ENCODE measurements around the gene TBCK.

TBCK gene

GRCh38 chr4:106316773-106317409 is 882 bp upstream of the TBCK start:
- H3K79me2 ChIP-seq (ENCODE audit: insufficient read depth, low read length): peaks cover 49% of the 10 kb centered on the region
- no peaks in the 10 kb centered on the region for H3K9me3 ChIP-seq (ENCODE audit: low read length)
- peak overlapping the region; percentile 8; the same call in 1 of the 2 replicates for H2AFZ ChIP-seq (ENCODE audit: low read length)
- no peaks in the 10 kb centered on the region; the same call in 1 of the 2 replicates for H3F3A ChIP-seq (ENCODE audit: insufficient read depth, low read length)
- H3K36me3 ChIP-seq (ENCODE audit: insufficient read depth, low read length): peaks cover 15% of the 10 kb centered on the region
- peak overlapping the region; percentile 71 for H3K27ac ChIP-seq (ENCODE audit: low read depth, low read length, poor library complexity, severe bottlenecking)
- H3K27me3 ChIP-seq (ENCODE audit: insufficient read depth, low read length): no peaks in the 10 kb centered on the region
- no peaks in the 10 kb centered on the region for H3K9me2 ChIP-seq (ENCODE audit: low read depth, low read length)
- H4K20me1 ChIP-seq (ENCODE audit: insufficient read depth, low read length): no peaks in the 10 kb centered on the region
- H3K4me2 ChIP-seq (ENCODE audit: low read length): peak overlapping the region; percentile 86
- no peak for TF ChIP-seq EZH2 (IDR thresholded peaks at IDR 0.05; ENCODE audit: borderline replicate concordance, low read length)
- TF ChIP-seq, protein P1, sequence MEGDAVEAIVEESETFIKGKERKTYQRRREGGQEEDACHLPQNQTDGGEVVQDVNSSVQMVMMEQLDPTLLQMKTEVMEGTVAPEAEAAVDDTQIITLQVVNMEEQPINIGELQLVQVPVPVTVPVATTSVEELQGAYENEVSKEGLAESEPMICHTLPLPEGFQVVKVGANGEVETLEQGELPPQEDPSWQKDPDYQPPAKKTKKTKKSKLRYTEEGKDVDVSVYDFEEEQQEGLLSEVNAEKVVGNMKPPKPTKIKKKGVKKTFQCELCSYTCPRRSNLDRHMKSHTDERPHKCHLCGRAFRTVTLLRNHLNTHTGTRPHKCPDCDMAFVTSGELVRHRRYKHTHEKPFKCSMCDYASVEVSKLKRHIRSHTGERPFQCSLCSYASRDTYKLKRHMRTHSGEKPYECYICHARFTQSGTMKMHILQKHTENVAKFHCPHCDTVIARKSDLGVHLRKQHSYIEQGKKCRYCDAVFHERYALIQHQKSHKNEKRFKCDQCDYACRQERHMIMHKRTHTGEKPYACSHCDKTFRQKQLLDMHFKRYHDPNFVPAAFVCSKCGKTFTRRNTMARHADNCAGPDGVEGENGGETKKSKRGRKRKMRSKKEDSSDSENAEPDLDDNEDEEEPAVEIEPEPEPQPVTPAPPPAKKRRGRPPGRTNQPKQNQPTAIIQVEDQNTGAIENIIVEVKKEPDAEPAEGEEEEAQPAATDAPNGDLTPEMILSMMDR (IDR thresholded peaks at IDR 0.05; ENCODE audit: low read length): no peak
- peak overlapping the region; percentile 91 for H3K9ac ChIP-seq (ENCODE audit: low read length)
- H3K4me3 ChIP-seq (ENCODE audit: low read depth, low read length, poor library complexity, severe bottlenecking): peak overlapping the region; percentile 88
- peaks cover 30% of the 10 kb centered on the region for H3K4me1 ChIP-seq (ENCODE audit: insufficient read depth, low read length, severe bottlenecking)

- no peak for TF ChIP-seq EZH2 (IDR thresholded peaks at IDR 0.05; ENCODE audit: borderline replicate concordance, low read length)
- TF ChIP-seq, protein P1 (IDR thresholded peaks at IDR 0.05; ENCODE audit: low read length): no peak
- Histone ChIP-seq H3K27me3 (ENCODE audit: insufficient read depth, low read length) (no peaks in the 10 kb centered on the region), H3K27ac (ENCODE audit: low read depth, low read length, poor library complexity, severe bottlenecking) (peak overlapping the region; percentile 71)
These were observed 487 bp downstream of the TBCK start for GRCh38 chr4:106315476-106315967.

DNA sequence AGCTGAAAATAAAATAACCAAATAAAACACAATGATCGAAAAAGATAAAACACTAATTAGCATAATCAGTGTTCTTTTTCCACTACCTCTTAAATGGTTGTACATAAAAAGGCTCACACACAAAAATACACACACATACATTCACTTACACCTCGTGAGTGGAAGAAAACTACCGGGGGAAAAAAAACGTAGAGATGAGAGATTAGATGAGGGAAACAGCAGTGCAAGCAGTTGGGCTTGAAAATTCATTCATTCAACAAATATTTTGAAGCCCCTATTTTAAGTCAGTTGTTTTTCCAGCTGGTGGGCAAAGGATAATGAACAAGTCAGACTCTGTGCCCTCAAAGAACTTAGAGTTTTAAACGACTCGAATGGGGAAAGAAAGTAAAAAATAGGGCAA is 1.0 kb downstream of the TBCK start:
- no peaks in the 10 kb centered on the region; the same call in 1 of the 2 replicates for H3F3A ChIP-seq (ENCODE audit: insufficient read depth, low read length)
- no peaks in the 10 kb centered on the region for H3K9me2 ChIP-seq (ENCODE audit: low read depth, low read length)
- peaks cover 43% of the 10 kb centered on the region for H3K79me2 ChIP-seq (ENCODE audit: insufficient read depth, low read length)
- peak overlapping the region; percentile 88 for H3K4me3 ChIP-seq (ENCODE audit: low read depth, low read length, poor library complexity, severe bottlenecking)
- H3K4me2 ChIP-seq (ENCODE audit: low read length): peak overlapping the region; percentile 86
- H3K36me3 ChIP-seq (ENCODE audit: insufficient read depth, low read length): peaks cover 8% of the 10 kb centered on the region; the same call in 1 of the 2 replicates
- H3K27me3 ChIP-seq (ENCODE audit: insufficient read depth, low read length): no peaks in the 10 kb centered on the region
- H3K9me3 ChIP-seq (ENCODE audit: low read length): no peaks in the 10 kb centered on the region
- peaks cover 30% of the 10 kb centered on the region for H3K4me1 ChIP-seq (ENCODE audit: insufficient read depth, low read length, severe bottlenecking)
- peak overlapping the region; percentile 91 for H3K9ac ChIP-seq (ENCODE audit: low read length)
- H2AFZ ChIP-seq (ENCODE audit: low read length): no peak overlapping the region
- H3K27ac ChIP-seq (ENCODE audit: low read depth, low read length, poor library complexity, severe bottlenecking): no peak overlapping the region
- TF ChIP-seq, protein P1 (IDR thresholded peaks at IDR 0.05; ENCODE audit: low read length): no peak
- no peak for TF ChIP-seq EZH2 (IDR thresholded peaks at IDR 0.05; ENCODE audit: borderline replicate concordance, low read length)
- no peaks in the 10 kb centered on the region for H4K20me1 ChIP-seq (ENCODE audit: insufficient read depth, low read length)

More at GRCh38 chr4:106315476-106315967, 487 bp downstream of the TBCK start:
- Histone ChIP-seq H3K4me1 (ENCODE audit: insufficient read depth, low read length, severe bottlenecking) (peaks cover 30% of the 10 kb centered on the region), H4K20me1 (ENCODE audit: insufficient read depth, low read length) (no peaks in the 10 kb centered on the region), H3K9me2 (ENCODE audit: low read depth, low read length) (no peaks in the 10 kb centered on the region), H3K4me2 (ENCODE audit: low read length) (peak overlapping the region; percentile 86), H3K9me3 (ENCODE audit: low read length) (no peaks in the 10 kb centered on the region), H3K9ac (ENCODE audit: low read length) (peak overlapping the region; percentile 91), H3F3A (ENCODE audit: insufficient read depth, low read length) (no peaks in the 10 kb centered on the region; the same call in 1 of the 2 replicates), H3K79me2 (ENCODE audit: insufficient read depth, low read length) (peaks cover 49% of the 10 kb centered on the region), H2AFZ (ENCODE audit: low read length) (no peak overlapping the region), H3K36me3 (ENCODE audit: insufficient read depth, low read length) (peaks cover 13% of the 10 kb centered on the region), H3K4me3 (ENCODE audit: low read depth, low read length, poor library complexity, severe bottlenecking) (peak overlapping the region; percentile 88)
